ENCODE measurements around the gene ASPHD1.
"Not testable (repeated sequence)": the region's sequence is repeated elsewhere in the genome, so short reads cannot be mapped to it uniquely, and the experiment has no call there.

- TF ChIP-seq EP300 (IDR thresholded peaks at IDR 0.05; ENCODE audit: low read depth); CTCF (IDR thresholded peaks at IDR 0.05); POLR2A (IDR thresholded peaks at IDR 0.05): not testable (repeated sequence)
Measured at GRCh38 chr16:29869067-29869466, 31.2 kb upstream of the ASPHD1 start.

Measured in transverse colon (tissue), 3 donors.